Amygdala (tissue), 56 donors: ENCODE measurements around the gene RNF183.
A peak's percentile ranks its signal among the peaks of the same experiment; 100 is the strongest.
"Not testable (repeated sequence)": the region's sequence is repeated elsewhere in the genome, so short reads cannot be mapped to it uniquely, and the experiment has no call there.

Experiments
- DNase-seq, 56 donors: peaks; one replicate each; lab custom pipeline; 2025; lab: John Stamatoyannopoulos, UW

The RNF183 gene

GRCh38 chr9:113317777-113318176 lies 14.6 kb upstream of the RNF183 start:
- no peak for DNase-seq

GRCh38 chr9:113316030-113316429 lies 12.9 kb upstream of the RNF183 start:
- no peak for DNase-seq

DNA sequence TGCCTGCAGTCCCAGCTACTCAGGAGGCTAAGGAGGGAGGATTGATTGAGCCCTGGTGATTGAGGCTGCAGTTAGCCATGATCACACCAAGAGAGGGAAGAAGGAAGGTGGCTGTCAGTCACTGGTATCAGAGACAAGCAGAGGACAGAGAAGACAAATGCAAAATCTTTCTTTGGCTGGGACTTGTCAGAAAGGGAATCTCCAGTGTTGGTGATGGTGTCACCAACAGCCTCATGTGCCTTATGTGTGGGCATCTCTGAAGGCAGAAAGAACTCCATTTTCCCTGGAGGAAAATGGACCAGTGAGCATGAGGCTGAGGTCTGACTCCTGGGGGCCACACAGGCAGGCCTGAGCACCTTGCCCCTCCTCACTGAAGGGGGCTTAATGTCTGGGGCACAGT lies 12.1 kb upstream of the RNF183 start:
- no peak for DNase-seq

DNA sequence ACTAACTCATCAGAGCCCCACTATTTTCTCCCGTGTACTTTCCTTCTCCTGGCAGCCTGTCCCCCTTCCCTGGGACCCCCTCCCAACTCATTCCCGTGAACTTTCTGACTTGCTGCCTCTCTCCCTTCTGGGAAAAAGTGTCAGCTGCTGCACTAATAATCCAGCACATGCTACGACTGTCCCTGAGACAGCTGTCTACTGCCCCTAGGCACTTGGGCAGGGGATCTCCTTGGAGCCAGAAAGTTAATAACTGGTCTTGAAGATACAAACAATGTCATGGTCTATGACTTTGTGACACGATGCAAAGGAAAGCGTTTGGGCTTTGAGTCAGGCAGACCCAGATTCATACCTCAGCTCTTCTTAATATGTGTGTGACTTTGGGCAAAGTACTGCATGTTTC lies 10.1 kb upstream of the RNF183 start:
- DNase-seq = no peak

GRCh38 chr9:113311961-113312360 lies 8.8 kb upstream of the RNF183 start:
- peak in 5 of 56 donors; percentile 3 to 23 (median 10) for DNase-seq

GRCh38 chr9:113310538-113310937 lies 7.4 kb upstream of the RNF183 start:
- DNase-seq = no peak

GRCh38 chr9:113309204-113309813 lies 6.1 kb upstream of the RNF183 start:
- DNase-seq = peak in 9 of 56 donors; percentile 4 to 37 (median 20)

- DNase-seq = no peak
These were observed 4.3 kb upstream of the RNF183 start for GRCh38 chr9:113307396-113307975.

GRCh38 chr9:113306566-113306965 lies 3.4 kb upstream of the RNF183 start:
- no peak for DNase-seq

GRCh38 chr9:113301548-113301947 lies 1.6 kb downstream of the RNF183 start:
- no peak for DNase-seq

GRCh38 chr9:113299800-113300292 lies 3.3 kb downstream of the RNF183 start:
- DNase-seq = peak in 1 of 56 donors; percentile 8

GRCh38 chr9:113298924-113299770 lies 4.0 kb downstream of the RNF183 start:
- no peak for DNase-seq

- DNase-seq = no peak
These were observed 4.9 kb downstream of the RNF183 start for GRCh38 chr9:113298311-113298710.

DNA sequence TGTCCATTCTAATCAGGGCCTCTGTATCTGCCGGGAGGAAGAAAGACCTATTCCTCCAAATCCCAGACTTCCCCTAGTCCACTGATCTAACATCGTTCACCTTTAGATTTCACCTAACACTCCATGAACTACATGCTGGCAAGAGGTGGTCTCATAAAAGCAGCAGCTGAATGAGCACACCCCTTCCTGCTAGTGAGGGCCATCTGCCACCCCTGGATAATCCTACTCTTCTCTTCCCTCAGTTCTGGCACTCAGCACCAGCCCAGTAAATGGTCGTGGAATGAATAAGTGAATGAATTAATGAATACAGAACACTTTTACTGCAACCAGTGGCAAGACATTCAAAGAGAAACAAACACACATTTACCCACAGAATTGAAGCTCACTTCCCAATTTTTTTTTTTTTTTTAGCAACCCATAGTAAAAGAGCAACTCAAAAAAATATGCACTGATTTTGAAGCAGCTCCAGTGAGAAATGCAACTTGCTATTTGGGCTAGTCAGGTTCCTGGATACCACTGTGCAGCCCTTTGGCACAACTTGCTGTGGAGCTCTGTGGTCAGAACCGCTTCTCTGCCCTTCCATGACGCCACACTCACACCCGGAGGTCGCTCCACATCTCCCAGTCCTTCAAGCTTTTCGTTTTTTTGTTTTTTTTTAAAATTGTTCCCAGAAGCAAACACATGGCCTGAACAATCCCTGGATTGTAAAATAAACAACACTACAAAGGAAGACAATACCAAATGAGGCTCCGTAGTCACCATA lies 6.2 kb downstream of the RNF183 start:
- no peak for DNase-seq

GRCh38 chr9:113296247-113296646 lies 6.9 kb downstream of the RNF183 start:
- not testable (repeated sequence) for DNase-seq

GRCh38 chr9:113293285-113293878 lies 9.8 kb downstream of the RNF183 start:
- DNase-seq = no peak

DNA sequence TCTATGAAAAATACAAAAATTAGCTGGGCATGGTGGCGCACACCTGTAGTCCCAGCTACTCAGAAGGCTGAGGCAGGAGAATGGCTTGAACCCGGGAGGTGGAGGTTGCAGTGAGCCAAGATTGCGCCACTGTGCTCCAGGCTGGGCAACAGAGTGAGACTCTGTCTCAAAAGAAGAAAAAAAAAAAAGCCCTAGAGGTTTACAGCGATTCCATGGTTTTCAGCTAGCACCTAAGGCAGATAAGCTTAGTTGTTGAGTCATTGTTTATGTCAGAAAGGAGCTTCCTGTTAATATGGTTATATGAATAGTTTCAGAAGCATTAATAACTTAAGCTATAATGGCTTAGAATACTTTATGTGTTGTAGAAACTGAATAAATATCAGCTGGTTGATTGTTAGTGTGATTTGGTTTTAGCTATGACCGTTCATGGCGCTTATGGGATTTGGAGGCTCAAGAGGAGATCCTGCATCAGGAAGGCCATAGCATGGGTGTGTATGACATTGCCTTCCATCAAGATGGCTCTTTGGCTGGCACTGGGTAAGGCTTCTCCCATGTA lies 13.0 kb downstream of the RNF183 start:
- no peak for DNase-seq

DNA sequence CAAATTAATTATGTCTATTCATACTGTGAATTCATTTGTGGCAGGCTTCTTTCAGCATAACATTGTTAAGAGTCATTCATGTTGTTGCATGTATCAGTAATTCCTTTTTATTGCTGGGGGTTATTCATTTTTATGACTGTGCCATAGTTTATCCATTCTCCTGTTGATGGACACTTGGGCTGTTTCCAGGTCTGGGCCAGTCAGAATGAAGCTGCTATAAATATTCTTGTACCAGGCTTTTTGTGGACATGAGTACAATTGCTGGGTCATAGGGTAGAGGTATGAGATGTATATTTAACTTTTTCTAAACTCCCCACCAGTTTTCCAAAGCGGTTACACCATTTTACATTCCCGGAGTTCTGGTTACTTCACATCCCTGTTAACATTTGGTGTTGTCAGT lies 14.1 kb downstream of the RNF183 start:
- no peak for DNase-seq

- no peak for DNase-seq
These were observed 21.8 kb downstream of the RNF183 start for GRCh38 chr9:113281356-113281755.

DNA sequence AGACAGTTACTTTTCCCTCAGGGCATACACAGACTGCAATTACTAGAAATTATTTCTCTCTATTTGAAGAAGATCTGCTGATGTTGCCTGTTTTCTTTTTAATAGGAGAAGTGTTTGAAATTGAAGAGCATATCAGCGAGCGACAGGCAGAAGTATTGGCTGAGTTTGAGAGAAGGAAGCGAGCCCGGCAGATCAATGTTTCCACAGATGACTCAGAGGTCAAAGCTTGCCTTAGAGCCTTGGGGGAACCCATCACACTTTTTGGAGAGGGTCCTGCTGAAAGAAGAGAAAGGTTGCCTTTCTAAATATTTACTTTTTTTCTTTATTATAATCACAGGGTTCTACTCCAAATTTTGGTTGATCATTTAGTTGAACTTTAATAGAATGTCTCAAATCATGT lies 24.3 kb downstream of the RNF183 start:
- DNase-seq = no peak
